Liver (tissue), 9 donors: ENCODE data around the gene GTF2IRD1. TPM values are rescaled to one million over a fixed set of nuclear protein-coding genes. Genes with fewer than 3 reads are reported as not detected.
A peak's percentile ranks its signal among the peaks of the same experiment; 100 is the strongest.

ENCODE experiments used
- DNase-seq: peaks from one replicate; pipeline ENCODE4 v3.0.0-alpha.2; 2017; ENCODE audit warnings: low spot score
- H3K27ac ChIP-seq, 2 donors: one replicate each; pipeline ENCODE4 v1.7.0; 2013; ENCODE audit warnings: inconsistent platforms in 2 of 2, low read length in 2 of 2, control low read depth in 1 of 2, low read depth in 1 of 2, mild to moderate bottlenecking in 1 of 2
- H3K27me3 ChIP-seq, 4 donors: one replicate each; pipeline versions ENCODE4 v1.6.1 to v1.7.0; 2013; ENCODE audit warnings: low read length in 3 of 4, inconsistent platforms in 1 of 4, mild to moderate bottlenecking in 1 of 4, moderate library complexity in 1 of 4; ENCODE audit not compliant: control insufficient read depth in 4 of 4, insufficient read depth in 4 of 4
- H3K36me3 ChIP-seq, 4 donors: one replicate each; pipeline versions ENCODE4 v1.6.1 to v1.7.0; 2013; ENCODE audit warnings: low read length in 3 of 4, mild to moderate bottlenecking in 3 of 4, low read depth in 1 of 4, moderate library complexity in 1 of 4; ENCODE audit not compliant: control insufficient read depth in 4 of 4, insufficient read depth in 3 of 4
- H3K4me1 ChIP-seq, 4 donors: one replicate each; pipeline versions ENCODE4 v1.6.1 to v1.7.0; 2013; ENCODE audit warnings: low read length in 3 of 4, mild to moderate bottlenecking in 3 of 4, moderate library complexity in 1 of 4; ENCODE audit not compliant: control insufficient read depth in 4 of 4, insufficient read depth in 4 of 4
- H3K4me3 ChIP-seq, 3 donors: one replicate each; pipeline versions ENCODE4 v1.6.1 to v1.7.0; 2013; ENCODE audit warnings: low read length in 3 of 3, control low read depth in 1 of 3, low read depth in 1 of 3, mild to moderate bottlenecking in 1 of 3
- H3K9ac ChIP-seq, 2 donors: one replicate each; pipeline ENCODE4 v1.7.0; 2013; ENCODE audit warnings: low read length in 2 of 2, mild to moderate bottlenecking in 2 of 2, moderate library complexity in 2 of 2, control low read depth in 1 of 2, low read depth in 1 of 2
- H3K9me3 ChIP-seq, 4 donors: one replicate each; pipeline versions ENCODE4 v1.6.1 to v1.7.0; 2013; ENCODE audit warnings: low read length in 3 of 4; ENCODE audit not compliant: control insufficient read depth in 4 of 4
- EGR1 ChIP-seq, 2 donors: IDR thresholded peaks; 2 replicates each; pipeline ENCODE4 v1.6.1; 2016 to 2018; ENCODE audit warnings: antibody characterized with exemption in 2 of 2, low read depth in 2 of 2
- FOXA1 ChIP-seq: IDR thresholded peaks from 2 replicates; pipeline ENCODE4 v1.6.1; 2016; ENCODE audit warnings: antibody characterized with exemption
- FOXA2 ChIP-seq: IDR thresholded peaks from 2 replicates; pipeline ENCODE4 v1.6.1; 2016; ENCODE audit warnings: antibody characterized with exemption
- GABPA ChIP-seq, 2 donors: IDR thresholded peaks in 1 of 2; conservative IDR thresholded peaks in 1 of 2; 2 replicates each; pipeline ENCODE4 v1.6.1; 2016; ENCODE audit warnings: antibody characterized with exemption in 2 of 2, mild to moderate bottlenecking in 1 of 2, moderate library complexity in 1 of 2
- HNF4A ChIP-seq, 2 donors: conservative IDR thresholded peaks; 2 replicates each; pipeline ENCODE4 v1.6.1; 2016; ENCODE audit warnings: antibody characterized with exemption in 2 of 2, mild to moderate bottlenecking in 2 of 2
- HNF4G ChIP-seq: IDR thresholded peaks from 2 replicates; pipeline ENCODE4 v1.6.1; 2016; ENCODE audit warnings: antibody characterized with exemption
- JUND ChIP-seq, 2 donors: IDR thresholded peaks; 2 replicates each; pipeline ENCODE4 v1.6.1; 2016; ENCODE audit warnings: antibody characterized with exemption in 2 of 2
- NR2F2 ChIP-seq: IDR thresholded peaks from 2 replicates; pipeline ENCODE4 v1.6.1; 2016; ENCODE audit warnings: antibody characterized with exemption
- RAD21 ChIP-seq, 2 donors: IDR thresholded peaks; 2 replicates each; pipeline ENCODE4 v1.6.1; 2016; ENCODE audit warnings: antibody characterized with exemption in 2 of 2, mild to moderate bottlenecking in 2 of 2
- RXRA ChIP-seq, 2 donors: IDR thresholded peaks; 2 replicates each; pipeline ENCODE4 v1.6.1; 2017 to 2018; ENCODE audit warnings: antibody characterized with exemption in 2 of 2, mild to moderate bottlenecking in 1 of 2
- SP1 ChIP-seq: IDR thresholded peaks from 2 replicates; pipeline ENCODE4 v1.6.1; 2018; ENCODE audit warnings: antibody characterized with exemption, mild to moderate bottlenecking
- TAF1 ChIP-seq: conservative IDR thresholded peaks from 2 replicates; pipeline ENCODE4 v1.6.1; 2016; ENCODE audit warnings: antibody characterized with exemption, mild to moderate bottlenecking
- YY1 ChIP-seq: IDR thresholded peaks from 2 replicates; pipeline ENCODE4 v1.6.1; 2016; ENCODE audit warnings: antibody characterized with exemption, mild to moderate bottlenecking
- WGBS: extraction: QIAGEN DNeasy Blood & Tissue Kit; methylation state at CpG from one replicate; pipeline ENCODE4 v1.1.7; 2013; 5-methylcytosine and 5-hydroxymethylcytosine counted together
- polyA plus RNA-seq, 2 donors: library from polyadenylated mRNA; stranded (reverse) in 1 of 2; unstranded in 1 of 2; fragments of 200-250 nt in 1 of 2; fragments of >200 nt in 1 of 2; fragmentation: Nextera tagmentation in 1 of 2; extraction: Ambion mirVana in 1 of 2; gene quantifications; one replicate each; pipeline versions ENCODE4 v1.2.1 to v1.2.3, GENCODE V29; 2013 to 2015
- total RNA-seq, 2 donors: library from RNA; depleted of rRNA; stranded (reverse); fragments of >200 nt; gene quantifications; one replicate each; pipeline ENCODE4 v1.2.3, GENCODE V29; 2014
- TF ChIP-seq, protein P1 (sequence below): IDR thresholded peaks from 2 replicates; pipeline ENCODE4 v1.6.1; 2016; ENCODE audit warnings: antibody characterized with exemption
- TF ChIP-seq, protein P2 (sequence below): fragments of 150-350 bp; IDR thresholded peaks from 2 replicates; pipeline ENCODE4 v1.5.1; 2017; ENCODE audit warnings: improper control_type of control experiment, low read depth, low read length; ENCODE audit not compliant: missing input control
- TF ChIP-seq, protein P3 (sequence below): IDR thresholded peaks from 2 replicates; pipeline ENCODE4 v1.6.1; 2016; ENCODE audit warnings: antibody characterized with exemption
- TF ChIP-seq, protein P4 (sequence below): IDR thresholded peaks from 2 replicates; pipeline ENCODE4 v1.6.1; 2016; ENCODE audit warnings: antibody characterized with exemption, mild to moderate bottlenecking
- TF ChIP-seq, protein P5 (sequence below): IDR thresholded peaks from 2 replicates; pipeline ENCODE4 v1.6.1; 2016; ENCODE audit warnings: antibody characterized with exemption
- donor health status: healthy.
- donor health status: healthy.
- donor health status: healthy.
- donor health status: healthy.
- donor health status: healthy.

GTF2IRD1 gene
- total and polyA plus RNA-seq, 4 donors, result 2.0 to 7.4 (median 3.3) TPM

DNA sequence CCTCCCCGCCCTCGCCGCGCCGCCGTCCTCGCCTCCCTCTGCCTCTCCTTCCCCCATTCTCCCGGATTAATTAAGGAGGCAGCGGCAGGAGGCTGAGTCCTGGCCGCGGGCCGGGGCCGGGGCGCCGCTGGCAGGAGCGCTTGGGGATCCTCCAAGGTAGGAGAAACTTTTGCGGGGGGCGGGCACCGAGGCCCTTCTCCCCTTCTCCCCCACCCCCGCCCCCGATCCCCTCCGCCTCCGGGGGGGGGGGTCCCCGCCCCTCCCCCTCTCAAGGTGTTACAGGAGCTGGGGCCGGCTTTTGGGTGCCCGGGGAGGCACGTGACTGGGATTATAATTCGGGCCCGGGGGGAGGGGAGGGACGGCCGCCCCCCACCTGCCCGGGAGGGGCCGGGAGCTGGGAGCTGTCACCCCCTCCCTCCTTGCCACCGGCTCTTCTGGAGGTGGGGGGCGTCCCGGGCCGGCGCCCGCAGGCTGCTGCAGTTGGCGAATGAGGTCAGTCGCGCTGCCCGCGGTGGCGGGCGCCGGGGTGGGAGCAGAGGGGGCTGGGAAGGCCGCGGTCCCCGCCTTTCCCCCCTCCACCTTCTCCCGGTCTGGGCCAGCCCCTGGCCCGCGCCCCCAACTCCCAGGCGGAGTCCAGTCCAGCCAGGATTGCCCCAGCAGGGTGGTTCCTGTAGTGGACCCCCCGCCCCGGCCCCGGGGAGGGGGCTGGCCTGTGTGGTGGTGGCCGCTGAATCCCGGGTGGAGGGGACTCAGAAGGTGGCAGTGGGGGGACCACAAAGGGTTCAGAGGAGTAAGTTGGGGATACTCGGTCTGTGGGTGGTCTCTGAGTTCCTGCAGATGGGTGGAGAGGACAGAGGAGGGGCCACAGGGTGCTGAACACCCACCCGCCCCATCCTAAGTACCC lies 567 bp downstream of the GTF2IRD1 start:
- Histone ChIP-seq H3K27me3 (no peaks in the 10 kb centered on the region), H3K4me1 (peaks cover 7 to 18% (median 12%) of the 10 kb centered on the region in 4 donors), H3K4me3 (peak overlapping the region in 2 of 3 donors; percentile 18 to 87), H3K36me3 (no peaks in the 10 kb centered on the region), H3K9ac (peak overlapping the region in 1 of 2 donors; percentile 19), H3K27ac (peak overlapping the region in 1 of 2 donors; percentile 35), H3K9me3 (no peaks in the 10 kb centered on the region)
- 6% methylated on average over 61 of the region's 61 CpGs for WGBS
- no peak for DNase-seq
- TF ChIP-seq TAF1, result no peak
- TF ChIP-seq FOXA1, result no peak
- TF ChIP-seq EGR1 (IDR thresholded peaks at IDR 0.05; ENCODE audit: low read depth in 2 of 2), result no peak
- no peak for TF ChIP-seq NR2F2
- TF ChIP-seq YY1, result no peak
- TF ChIP-seq, protein P1, sequence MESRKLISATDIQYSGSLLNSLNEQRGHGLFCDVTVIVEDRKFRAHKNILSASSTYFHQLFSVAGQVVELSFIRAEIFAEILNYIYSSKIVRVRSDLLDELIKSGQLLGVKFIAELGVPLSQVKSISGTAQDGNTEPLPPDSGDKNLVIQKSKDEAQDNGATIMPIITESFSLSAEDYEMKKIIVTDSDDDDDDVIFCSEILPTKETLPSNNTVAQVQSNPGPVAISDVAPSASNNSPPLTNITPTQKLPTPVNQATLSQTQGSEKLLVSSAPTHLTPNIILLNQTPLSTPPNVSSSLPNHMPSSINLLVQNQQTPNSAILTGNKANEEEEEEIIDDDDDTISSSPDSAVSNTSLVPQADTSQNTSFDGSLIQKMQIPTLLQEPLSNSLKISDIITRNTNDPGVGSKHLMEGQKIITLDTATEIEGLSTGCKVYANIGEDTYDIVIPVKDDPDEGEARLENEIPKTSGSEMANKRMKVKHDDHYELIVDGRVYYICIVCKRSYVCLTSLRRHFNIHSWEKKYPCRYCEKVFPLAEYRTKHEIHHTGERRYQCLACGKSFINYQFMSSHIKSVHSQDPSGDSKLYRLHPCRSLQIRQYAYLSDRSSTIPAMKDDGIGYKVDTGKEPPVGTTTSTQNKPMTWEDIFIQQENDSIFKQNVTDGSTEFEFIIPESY, result no peak

DNA sequence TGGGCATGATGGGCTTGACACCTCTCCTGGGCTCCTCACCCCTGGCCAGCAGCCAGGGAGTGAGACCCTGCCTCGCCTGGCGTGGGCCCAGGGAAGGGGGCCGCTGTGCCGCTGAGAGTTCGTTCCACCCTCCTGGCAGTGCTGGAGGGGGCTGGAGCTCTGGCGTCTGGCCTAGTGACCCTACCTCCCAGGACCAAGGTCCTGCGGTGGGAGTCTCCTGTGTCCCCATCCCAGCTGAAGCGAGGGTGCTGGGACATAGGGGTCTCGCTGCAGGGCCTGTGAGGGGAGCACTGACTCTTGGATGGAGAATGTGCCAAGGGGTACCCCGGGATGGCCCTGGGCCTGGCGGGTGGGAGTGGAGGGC lies 1.2 kb downstream of the GTF2IRD1 start:
- Histone ChIP-seq H3K9ac (no peak overlapping the region), H3K4me3 (peak overlapping the region in 2 of 3 donors; percentile 18 to 87), H3K27me3 (no peaks in the 10 kb centered on the region), H3K36me3 (no peaks in the 10 kb centered on the region), H3K27ac (peak overlapping the region in 1 of 2 donors; percentile 35), H3K4me1 (peaks cover 7 to 18% (median 12%) of the 10 kb centered on the region in 4 donors), H3K9me3 (no peaks in the 10 kb centered on the region)
- TF ChIP-seq, protein P1, result no peak
- TF ChIP-seq JUND (IDR thresholded peaks at IDR 0.05), result no peak
- TF ChIP-seq HNF4A (conservative IDR thresholded peaks at IDR 0.05), result no peak
- TF ChIP-seq, protein P2, sequence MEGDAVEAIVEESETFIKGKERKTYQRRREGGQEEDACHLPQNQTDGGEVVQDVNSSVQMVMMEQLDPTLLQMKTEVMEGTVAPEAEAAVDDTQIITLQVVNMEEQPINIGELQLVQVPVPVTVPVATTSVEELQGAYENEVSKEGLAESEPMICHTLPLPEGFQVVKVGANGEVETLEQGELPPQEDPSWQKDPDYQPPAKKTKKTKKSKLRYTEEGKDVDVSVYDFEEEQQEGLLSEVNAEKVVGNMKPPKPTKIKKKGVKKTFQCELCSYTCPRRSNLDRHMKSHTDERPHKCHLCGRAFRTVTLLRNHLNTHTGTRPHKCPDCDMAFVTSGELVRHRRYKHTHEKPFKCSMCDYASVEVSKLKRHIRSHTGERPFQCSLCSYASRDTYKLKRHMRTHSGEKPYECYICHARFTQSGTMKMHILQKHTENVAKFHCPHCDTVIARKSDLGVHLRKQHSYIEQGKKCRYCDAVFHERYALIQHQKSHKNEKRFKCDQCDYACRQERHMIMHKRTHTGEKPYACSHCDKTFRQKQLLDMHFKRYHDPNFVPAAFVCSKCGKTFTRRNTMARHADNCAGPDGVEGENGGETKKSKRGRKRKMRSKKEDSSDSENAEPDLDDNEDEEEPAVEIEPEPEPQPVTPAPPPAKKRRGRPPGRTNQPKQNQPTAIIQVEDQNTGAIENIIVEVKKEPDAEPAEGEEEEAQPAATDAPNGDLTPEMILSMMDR, result no peak
- TF ChIP-seq RAD21 (IDR thresholded peaks at IDR 0.05), result no peak
- no peak for TF ChIP-seq NR2F2
- TF ChIP-seq YY1, result no peak
- TF ChIP-seq GABPA (IDR thresholded peaks at IDR 0.05 in 1 of 2, conservative IDR thresholded peaks at IDR 0.05 in 1 of 2), result no peak
- TF ChIP-seq, protein P3, sequence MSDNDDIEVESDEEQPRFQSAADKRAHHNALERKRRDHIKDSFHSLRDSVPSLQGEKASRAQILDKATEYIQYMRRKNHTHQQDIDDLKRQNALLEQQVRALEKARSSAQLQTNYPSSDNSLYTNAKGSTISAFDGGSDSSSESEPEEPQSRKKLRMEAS, result no peak
- TF ChIP-seq EGR1 (IDR thresholded peaks at IDR 0.05; ENCODE audit: low read depth in 2 of 2), result no peak
- TF ChIP-seq HNF4G, result no peak
- TF ChIP-seq SP1, result no peak
- TF ChIP-seq, protein P4, sequence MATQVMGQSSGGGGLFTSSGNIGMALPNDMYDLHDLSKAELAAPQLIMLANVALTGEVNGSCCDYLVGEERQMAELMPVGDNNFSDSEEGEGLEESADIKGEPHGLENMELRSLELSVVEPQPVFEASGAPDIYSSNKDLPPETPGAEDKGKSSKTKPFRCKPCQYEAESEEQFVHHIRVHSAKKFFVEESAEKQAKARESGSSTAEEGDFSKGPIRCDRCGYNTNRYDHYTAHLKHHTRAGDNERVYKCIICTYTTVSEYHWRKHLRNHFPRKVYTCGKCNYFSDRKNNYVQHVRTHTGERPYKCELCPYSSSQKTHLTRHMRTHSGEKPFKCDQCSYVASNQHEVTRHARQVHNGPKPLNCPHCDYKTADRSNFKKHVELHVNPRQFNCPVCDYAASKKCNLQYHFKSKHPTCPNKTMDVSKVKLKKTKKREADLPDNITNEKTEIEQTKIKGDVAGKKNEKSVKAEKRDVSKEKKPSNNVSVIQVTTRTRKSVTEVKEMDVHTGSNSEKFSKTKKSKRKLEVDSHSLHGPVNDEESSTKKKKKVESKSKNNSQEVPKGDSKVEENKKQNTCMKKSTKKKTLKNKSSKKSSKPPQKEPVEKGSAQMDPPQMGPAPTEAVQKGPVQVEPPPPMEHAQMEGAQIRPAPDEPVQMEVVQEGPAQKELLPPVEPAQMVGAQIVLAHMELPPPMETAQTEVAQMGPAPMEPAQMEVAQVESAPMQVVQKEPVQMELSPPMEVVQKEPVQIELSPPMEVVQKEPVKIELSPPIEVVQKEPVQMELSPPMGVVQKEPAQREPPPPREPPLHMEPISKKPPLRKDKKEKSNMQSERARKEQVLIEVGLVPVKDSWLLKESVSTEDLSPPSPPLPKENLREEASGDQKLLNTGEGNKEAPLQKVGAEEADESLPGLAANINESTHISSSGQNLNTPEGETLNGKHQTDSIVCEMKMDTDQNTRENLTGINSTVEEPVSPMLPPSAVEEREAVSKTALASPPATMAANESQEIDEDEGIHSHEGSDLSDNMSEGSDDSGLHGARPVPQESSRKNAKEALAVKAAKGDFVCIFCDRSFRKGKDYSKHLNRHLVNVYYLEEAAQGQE, result no peak
- TF ChIP-seq, protein P5, sequence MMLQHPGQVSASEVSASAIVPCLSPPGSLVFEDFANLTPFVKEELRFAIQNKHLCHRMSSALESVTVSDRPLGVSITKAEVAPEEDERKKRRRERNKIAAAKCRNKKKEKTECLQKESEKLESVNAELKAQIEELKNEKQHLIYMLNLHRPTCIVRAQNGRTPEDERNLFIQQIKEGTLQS, result no peak
- no peak for TF ChIP-seq TAF1
- TF ChIP-seq RXRA (IDR thresholded peaks at IDR 0.05), result no peak
- TF ChIP-seq FOXA2, result no peak
- no peak for TF ChIP-seq FOXA1
- 58% methylated on average over 11 of the region's 11 CpGs for WGBS
- peak; percentile 43 for DNase-seq
